ENCODE measurements around the gene ALG12. TPM values are rescaled to one million over a fixed set of nuclear protein-coding genes. Genes with fewer than 3 reads are reported as not detected.

The ALG12 gene
- total and polyA plus RNA-seq, 9 donors = 3.5 to 19.2 (median 13.7) TPM

DNA sequence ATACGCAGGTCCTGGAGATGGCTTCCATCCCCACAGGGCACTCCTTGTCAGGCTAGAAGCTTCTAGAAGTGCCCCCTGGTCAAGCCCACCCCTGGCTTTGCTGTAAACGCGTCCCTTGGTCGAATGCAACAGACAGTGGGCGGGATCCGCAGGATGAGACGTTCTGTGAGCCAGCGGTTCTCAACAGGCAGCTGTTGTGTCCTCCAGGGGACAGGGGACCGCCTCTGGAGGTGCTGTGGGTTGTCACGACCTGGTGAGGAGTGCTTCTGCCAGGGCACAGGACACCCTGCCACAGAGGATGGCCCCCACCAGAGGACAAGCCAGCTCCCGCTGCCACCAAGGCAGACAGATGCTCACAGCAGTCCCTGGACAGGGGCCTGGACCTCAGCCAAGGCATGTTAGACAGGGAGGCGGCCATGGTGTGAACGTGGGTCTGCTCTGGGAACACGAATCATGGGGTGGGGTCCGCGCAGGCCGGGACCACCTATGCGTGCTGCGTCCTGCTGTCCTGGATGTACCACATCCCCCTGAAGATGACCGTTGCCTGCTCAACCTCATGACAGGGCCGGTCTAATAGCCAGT, 11.8 kb upstream of the ALG12 start:
- no peaks in the 10 kb centered on the region for H3K27me3 ChIP-seq
- peaks cover 7% of the 10 kb centered on the region for H3K4me1 ChIP-seq (ENCODE audit: insufficient read depth)
- 55 to 63% (median 57%) methylated on average over 20 to 21 of the region's 21 CpGs for WGBS, 3 donors
- no peaks in the 10 kb centered on the region for H3K9me3 ChIP-seq
- TF ChIP-seq CTCF (IDR thresholded peaks at IDR 0.05) = no peak
- H3K4me3 ChIP-seq = no peak overlapping the region
- intact Hi-C loops (cut with DNase I) = loop anchor here (2.0 to 10.0 kb wide), 7 partner anchors 37 to 282 kb away; no protein-coding TSS in a partner anchor
- H3K36me3 ChIP-seq = no peaks in the 10 kb centered on the region
- peak in 3 of 5 donors; percentile 62 to 71 (median 66) for DNase-seq
- no peak overlapping the region for H3K27ac ChIP-seq

DNA sequence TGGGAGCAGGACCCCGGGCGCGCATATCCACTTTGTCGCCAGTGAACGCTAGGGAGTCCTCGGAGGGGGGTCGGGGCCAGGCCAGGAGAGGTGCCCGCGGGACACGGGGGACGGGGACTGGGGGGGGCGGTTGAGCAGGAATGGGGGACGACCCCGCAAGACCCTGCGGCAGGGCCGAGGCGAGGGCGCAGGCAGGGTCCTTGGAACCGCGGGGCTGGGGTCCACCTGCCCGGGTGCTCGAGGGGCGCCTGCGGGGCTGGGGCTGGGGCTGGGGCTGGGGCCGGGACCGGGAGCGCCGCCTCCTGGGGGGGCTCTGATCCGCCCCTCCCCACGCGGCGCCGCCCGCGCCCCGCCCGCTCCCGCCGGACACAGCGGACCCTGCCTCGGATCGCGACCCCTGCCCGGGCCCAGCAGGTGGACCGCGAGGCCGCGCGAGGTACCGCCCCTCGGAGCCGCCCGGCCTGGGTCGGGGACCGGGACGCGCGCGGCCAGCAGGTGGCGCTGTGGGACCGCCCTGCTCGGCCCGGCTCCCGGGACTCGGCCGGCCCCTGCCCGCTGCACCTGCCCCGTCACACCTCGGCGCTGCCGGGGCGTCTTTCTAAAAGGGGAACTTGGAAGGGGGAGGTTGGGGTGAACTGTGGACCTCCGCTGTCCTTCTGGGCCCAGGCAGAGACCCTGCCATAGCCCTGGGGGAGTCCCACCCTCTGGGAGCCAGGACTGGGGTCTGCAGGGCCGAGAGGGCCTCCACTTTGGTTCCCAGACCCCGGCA, 11.2 kb upstream of the ALG12 start:
- no peak overlapping the region for H3K27ac ChIP-seq
- DNase-seq = peak in 4 of 5 donors; percentile 68 to 82 (median 76)
- TF ChIP-seq EP300 (IDR thresholded peaks at IDR 0.05) = no peak
- peak; percentile 63 to 98 (median 96) for TF ChIP-seq CTCF (IDR thresholded peaks at IDR 0.05)
- no peak for TF ChIP-seq POLR2A (IDR thresholded peaks at IDR 0.05)
- H3K9me3 ChIP-seq = no peaks in the 10 kb centered on the region
- WGBS, 3 donors = 2 to 5% (median 3%) methylated on average over 25 to 75 of the region's 75 CpGs
- H3K36me3 ChIP-seq = no peaks in the 10 kb centered on the region
- H3K4me1 ChIP-seq (ENCODE audit: insufficient read depth) = peaks cover 4% of the 10 kb centered on the region
- no peak overlapping the region for H3K4me3 ChIP-seq
- intact Hi-C loops (cut with DNase I) = loop anchor here (2.0 to 10.0 kb wide), 4 partner anchors 101 to 283 kb away; no protein-coding TSS in a partner anchor
- no peaks in the 10 kb centered on the region for H3K27me3 ChIP-seq

DNA sequence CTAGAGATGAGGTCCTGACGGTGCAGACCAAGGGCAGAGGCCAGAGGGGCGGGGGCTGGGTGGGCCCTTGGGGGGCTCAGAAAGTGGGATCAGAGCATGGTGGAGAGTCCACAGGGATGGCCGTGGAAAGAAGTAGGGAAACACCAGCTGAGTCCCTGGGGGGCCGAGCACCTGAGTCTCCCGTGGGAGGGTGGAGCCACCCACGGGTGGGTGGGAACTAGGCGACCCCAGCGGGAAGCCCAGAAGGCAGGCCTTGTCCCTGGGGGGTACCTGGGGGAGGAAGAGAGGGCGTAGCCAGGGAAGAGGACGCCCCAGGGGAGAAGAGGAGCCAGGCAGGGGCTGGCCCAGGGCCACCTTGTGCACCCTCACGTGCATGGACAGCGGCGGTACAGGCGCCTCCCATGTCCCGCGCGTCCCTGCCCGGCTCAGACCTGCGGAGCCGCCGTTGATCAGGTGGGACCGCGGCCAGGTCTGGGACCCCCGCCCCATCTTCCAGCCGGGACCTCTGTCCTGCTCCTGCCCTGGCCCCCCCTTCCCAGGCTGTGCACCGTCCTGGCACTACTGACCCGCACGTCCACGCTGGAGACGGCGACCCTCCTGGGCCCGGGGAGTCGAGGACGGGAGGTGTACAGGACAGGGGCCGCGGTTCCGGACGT, 10.4 kb upstream of the ALG12 start:
- intact Hi-C loops (cut with DNase I) = loop anchor here (2.0 to 10.0 kb wide), 4 partner anchors 102 to 284 kb away; no protein-coding TSS in a partner anchor
- H3K27me3 ChIP-seq = no peaks in the 10 kb centered on the region

More for the DNA sequence above, 10.4 kb upstream of the ALG12 start:
- H3K27ac ChIP-seq = no peak overlapping the region
- no peak for DNase-seq
- peaks cover 4% of the 10 kb centered on the region for H3K4me1 ChIP-seq (ENCODE audit: insufficient read depth)
- H3K9me3 ChIP-seq = no peaks in the 10 kb centered on the region
- H3K36me3 ChIP-seq = no peaks in the 10 kb centered on the region
- 26 to 34% (median 31%) methylated on average over 36 to 38 of the region's 38 CpGs for WGBS, 3 donors
- TF ChIP-seq POLR2A (IDR thresholded peaks at IDR 0.05) (no peak), CTCF (IDR thresholded peaks at IDR 0.05) (no peak), EP300 (IDR thresholded peaks at IDR 0.05) (no peak)
- H3K4me3 ChIP-seq = no peak overlapping the region

Data from ovary (tissue), 9 donors.